C4-2B (cell line): ENCODE data around the gene TTLL5.
A peak's percentile ranks its signal among the peaks of the same experiment; 100 is the strongest.

Experiments used
- H3K27ac ChIP-seq: fragments of 450-650 bp; 2 replicates; pipeline ENCODE4 v1.5.1; 2017
- ZFX ChIP-seq: fragments of 450-650 bp; IDR thresholded peaks from 2 replicates; pipeline ENCODE4 v1.6.1; 2017
- TF ChIP-seq, protein P1 (sequence below): fragments of 450-650 bp; conservative IDR thresholded peaks from 2 replicates; pipeline ENCODE4 v1.5.1; 2017; ENCODE audit warnings: mild to moderate bottlenecking

The TTLL5 gene

DNA sequence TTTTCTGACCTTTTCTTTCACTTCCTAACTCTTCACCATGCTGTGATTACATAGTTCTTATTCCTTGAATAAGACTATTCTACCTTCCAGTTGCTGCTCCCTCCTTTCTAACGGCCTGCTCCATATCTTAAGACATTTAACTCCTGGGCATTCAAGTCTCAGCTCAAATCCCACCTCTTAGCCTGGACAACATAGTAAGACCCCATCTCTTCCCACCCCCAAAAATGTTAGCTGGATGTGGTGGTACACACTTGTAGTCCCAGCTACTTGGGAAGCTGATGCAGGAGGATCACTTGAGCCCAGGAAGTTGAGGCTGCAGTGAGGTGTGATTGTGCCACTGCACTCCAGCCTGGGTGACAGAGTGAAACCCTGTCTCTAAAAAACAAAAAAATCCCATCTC is 11.3 kb upstream of the TTLL5 start:
- H3K27ac ChIP-seq: no peak overlapping the region
- TF ChIP-seq ZFX: no peak
- TF ChIP-seq, protein P1, sequence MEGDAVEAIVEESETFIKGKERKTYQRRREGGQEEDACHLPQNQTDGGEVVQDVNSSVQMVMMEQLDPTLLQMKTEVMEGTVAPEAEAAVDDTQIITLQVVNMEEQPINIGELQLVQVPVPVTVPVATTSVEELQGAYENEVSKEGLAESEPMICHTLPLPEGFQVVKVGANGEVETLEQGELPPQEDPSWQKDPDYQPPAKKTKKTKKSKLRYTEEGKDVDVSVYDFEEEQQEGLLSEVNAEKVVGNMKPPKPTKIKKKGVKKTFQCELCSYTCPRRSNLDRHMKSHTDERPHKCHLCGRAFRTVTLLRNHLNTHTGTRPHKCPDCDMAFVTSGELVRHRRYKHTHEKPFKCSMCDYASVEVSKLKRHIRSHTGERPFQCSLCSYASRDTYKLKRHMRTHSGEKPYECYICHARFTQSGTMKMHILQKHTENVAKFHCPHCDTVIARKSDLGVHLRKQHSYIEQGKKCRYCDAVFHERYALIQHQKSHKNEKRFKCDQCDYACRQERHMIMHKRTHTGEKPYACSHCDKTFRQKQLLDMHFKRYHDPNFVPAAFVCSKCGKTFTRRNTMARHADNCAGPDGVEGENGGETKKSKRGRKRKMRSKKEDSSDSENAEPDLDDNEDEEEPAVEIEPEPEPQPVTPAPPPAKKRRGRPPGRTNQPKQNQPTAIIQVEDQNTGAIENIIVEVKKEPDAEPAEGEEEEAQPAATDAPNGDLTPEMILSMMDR: no peak

DNA sequence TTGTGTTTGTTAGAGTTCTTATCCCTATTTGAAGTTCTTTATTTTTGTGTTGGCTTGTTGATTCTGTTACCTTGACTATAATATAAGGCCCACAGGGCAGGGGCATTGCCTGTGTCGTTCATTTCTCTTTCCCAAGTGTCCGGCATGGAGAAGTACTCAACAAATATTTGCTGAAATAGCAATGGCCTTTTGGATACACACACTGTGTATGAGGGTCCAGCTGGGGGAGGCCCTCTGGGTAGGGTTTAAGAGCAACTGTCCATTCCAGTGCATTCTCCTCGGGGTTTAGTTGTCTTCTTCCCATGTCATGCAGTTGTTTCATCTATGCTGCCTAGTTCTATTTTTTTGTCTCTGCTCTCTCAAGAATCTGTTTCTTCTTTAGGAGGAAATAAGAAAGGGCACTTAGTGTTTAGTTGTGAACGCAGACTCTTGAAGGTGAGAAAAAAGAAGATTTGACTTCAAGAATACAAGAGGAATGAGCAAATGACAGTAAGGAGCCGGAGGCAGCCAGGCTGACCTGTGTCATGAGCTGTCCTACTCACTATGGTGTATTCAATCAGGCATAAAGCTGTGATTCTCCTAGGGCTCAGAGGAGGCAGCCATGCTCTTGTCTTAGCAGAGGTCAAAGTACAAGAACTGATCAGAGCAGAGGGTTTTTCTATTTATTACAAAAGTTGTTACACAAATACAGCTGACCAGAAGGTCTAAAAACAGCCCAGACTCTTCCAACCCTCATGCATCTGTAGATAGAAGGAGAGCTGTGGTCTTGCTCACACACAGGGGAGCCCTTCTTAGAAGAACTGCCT is 10.6 kb upstream of the TTLL5 start:
- TF ChIP-seq, protein P1: no peak
- TF ChIP-seq ZFX: no peak

DNA sequence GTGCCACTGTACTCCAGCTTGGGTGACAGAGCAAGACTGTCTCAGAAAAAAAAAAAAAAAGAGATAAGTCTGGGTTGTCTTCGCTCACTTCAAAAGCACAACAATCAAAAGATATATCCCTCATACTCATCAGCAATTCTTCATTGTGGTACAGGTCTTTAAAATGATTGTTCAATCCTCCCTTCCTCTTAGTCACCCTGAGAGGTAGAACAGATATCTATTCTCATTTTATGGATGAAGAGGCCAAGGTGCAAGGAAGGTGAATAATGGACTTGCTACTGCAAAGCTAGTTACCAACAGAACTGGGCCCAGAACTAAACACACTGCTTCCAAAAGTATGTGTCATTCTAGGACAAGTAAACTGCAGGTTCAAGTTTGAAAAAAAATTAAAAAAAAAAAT is 7.5 kb upstream of the TTLL5 start:
- no peak overlapping the region for H3K27ac ChIP-seq
- TF ChIP-seq ZFX: no peak
- TF ChIP-seq, protein P1: no peak

More for the DNA sequence above, 10.6 kb upstream of the TTLL5 start:
- H3K27ac ChIP-seq: no peak overlapping the region

DNA sequence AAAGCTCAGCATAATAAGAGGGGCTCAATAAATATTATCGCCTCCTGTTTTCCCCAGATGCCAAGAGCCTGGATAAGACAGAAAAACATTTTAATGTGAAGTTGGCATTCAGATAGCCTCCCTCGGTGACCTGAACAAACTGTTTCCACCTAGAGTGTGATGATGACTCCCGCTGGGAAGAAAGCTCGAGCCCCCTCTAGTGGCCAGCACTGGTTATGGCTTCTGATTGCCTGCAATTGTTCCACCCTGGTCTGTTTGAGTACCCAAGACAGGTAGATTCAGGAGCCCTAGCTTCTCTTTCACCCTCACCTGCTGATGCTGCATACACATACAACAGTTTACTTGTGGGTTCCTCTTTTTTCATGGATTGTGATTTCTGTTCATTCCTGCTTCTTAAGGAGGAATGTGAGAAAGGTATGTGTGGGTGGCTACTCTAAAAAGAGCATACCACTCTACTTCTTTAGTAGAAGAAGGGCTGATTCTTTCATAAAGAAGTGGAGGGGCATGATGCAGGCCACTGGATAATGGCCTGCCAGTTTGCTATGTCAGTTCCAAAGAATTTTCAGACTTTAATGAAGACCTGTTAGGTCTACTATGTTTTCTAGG is 6.8 kb upstream of the TTLL5 start:
- H3K27ac ChIP-seq: no peak overlapping the region
- no peak for TF ChIP-seq ZFX
- TF ChIP-seq, protein P1: peak; percentile 99

DNA sequence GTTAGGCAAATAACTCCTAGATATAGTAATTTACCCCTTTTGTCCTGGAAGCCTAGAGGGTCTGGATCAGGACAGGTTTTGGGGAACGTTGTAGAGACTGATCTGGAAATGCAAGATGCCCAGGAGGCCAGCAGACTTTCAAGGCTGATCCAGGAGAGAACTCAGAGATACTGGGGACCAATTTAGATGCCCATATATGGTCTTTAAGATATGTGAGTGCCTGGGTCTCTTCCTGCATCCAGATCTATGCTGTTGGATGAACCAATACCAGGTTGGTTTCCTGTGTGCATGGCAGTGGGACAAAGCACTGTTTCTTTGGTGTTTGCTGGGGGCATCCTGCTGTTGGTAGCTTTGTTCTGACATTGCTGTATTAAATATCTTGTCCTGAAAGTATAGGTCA is 5.8 kb upstream of the TTLL5 start:
- no peak for TF ChIP-seq ZFX
- TF ChIP-seq, protein P1: no peak
- H3K27ac ChIP-seq: no peak overlapping the region

DNA sequence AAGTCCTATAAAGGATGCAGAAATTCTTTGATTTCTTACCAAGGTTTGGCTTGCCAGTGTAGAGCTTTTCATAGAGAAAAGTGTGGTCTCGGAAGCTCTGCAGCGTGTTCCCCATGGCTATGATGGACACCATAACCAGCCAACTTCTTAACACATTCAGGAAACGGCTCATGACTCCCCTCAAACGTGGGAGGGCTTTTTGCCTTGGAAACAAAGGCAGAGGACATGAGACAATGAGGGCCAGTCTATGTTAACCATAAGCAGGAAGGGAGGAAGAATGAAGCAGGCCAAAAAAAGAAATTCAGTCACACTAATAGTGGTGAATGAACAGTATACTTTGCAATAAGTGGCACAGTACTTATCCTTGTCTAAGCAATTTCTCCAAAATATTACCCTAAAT is 3.7 kb upstream of the TTLL5 start:
- TF ChIP-seq, protein P1: no peak
- TF ChIP-seq ZFX: no peak
- no peak overlapping the region for H3K27ac ChIP-seq

DNA sequence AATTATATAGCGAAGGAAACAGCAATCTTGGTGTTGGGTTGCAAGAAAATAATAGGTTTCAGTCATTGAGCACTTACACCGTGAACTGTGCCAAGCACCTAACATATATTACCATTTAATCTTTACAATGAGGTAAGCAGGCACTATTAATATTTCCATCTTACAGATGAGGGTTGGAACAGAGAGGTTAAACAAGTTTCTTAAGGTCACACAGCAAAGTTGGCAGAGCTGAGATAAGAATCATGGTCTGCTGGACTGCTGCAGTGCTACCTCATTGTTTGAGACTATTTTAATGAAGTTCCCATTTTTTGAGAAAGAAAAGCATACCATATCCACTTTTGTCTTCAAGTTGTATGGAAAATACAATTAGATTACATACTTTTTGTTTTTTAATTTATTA is 2.1 kb upstream of the TTLL5 start:
- H3K27ac ChIP-seq: no peak overlapping the region
- TF ChIP-seq, protein P1: no peak
- TF ChIP-seq ZFX: no peak
